Uterus (tissue), 2 donors: ENCODE measurements around the gene ARSB.

Source experiments
- POLR2A ChIP-seq, 2 donors: fragments of 450-650 bp; IDR thresholded peaks; one replicate each; pipeline ENCODE4 v1.6.1; 2016; ENCODE audit warnings: antibody characterized with exemption in 2 of 2, mild to moderate bottlenecking in 1 of 2, moderate library complexity in 1 of 2
- TF ChIP-seq, protein P1 (sequence below), 4 experiments: fragments of 200-600 bp in 2 of 4; fragments of 450-650 bp in 2 of 4; sonication (generic) in 2 of 4; IDR thresholded peaks; one replicate each; pipeline ENCODE4 v1.5.1; 2016 to 2019; ENCODE audit warnings: antibody characterized with exemption in 4 of 4, mild to moderate bottlenecking in 2 of 4, moderate library complexity in 1 of 4

GRCh38 chr5:79032031-79032695 is 47.1 kb upstream of the ARSB start:
- TF ChIP-seq, protein P1, sequence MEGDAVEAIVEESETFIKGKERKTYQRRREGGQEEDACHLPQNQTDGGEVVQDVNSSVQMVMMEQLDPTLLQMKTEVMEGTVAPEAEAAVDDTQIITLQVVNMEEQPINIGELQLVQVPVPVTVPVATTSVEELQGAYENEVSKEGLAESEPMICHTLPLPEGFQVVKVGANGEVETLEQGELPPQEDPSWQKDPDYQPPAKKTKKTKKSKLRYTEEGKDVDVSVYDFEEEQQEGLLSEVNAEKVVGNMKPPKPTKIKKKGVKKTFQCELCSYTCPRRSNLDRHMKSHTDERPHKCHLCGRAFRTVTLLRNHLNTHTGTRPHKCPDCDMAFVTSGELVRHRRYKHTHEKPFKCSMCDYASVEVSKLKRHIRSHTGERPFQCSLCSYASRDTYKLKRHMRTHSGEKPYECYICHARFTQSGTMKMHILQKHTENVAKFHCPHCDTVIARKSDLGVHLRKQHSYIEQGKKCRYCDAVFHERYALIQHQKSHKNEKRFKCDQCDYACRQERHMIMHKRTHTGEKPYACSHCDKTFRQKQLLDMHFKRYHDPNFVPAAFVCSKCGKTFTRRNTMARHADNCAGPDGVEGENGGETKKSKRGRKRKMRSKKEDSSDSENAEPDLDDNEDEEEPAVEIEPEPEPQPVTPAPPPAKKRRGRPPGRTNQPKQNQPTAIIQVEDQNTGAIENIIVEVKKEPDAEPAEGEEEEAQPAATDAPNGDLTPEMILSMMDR (IDR thresholded peaks at IDR 0.05), result no peak
- TF ChIP-seq POLR2A (IDR thresholded peaks at IDR 0.05), result no peak
